ENCODE measurements around the gene TEX11.
"Not testable (repeated sequence)": the region's sequence is repeated elsewhere in the genome, so short reads cannot be mapped to it uniquely, and the experiment has no call there.

DNA sequence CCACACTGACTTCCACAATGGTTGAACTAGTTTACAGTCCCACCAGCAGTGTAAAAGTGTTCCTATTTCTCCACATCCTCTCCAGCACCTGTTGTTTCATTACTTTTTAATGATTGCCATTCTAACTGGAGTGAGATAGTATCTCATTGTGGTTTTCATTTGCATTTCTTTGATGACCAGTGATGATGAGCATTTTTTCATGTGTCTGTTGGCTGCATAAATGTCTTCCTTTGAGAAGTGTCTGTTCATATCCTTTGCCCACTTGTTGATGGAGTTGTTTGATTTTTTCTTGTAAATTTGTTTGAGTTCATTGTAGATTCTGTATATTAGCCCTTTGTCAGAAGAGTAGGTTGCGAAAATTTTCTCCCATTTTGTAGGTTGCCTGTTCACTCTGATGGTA, 392.8 kb downstream of the TEX11 start:
- TF ChIP-seq, protein P1, sequence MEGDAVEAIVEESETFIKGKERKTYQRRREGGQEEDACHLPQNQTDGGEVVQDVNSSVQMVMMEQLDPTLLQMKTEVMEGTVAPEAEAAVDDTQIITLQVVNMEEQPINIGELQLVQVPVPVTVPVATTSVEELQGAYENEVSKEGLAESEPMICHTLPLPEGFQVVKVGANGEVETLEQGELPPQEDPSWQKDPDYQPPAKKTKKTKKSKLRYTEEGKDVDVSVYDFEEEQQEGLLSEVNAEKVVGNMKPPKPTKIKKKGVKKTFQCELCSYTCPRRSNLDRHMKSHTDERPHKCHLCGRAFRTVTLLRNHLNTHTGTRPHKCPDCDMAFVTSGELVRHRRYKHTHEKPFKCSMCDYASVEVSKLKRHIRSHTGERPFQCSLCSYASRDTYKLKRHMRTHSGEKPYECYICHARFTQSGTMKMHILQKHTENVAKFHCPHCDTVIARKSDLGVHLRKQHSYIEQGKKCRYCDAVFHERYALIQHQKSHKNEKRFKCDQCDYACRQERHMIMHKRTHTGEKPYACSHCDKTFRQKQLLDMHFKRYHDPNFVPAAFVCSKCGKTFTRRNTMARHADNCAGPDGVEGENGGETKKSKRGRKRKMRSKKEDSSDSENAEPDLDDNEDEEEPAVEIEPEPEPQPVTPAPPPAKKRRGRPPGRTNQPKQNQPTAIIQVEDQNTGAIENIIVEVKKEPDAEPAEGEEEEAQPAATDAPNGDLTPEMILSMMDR (conservative IDR thresholded peaks at IDR 0.05; ENCODE audit: low read length) = not testable (repeated sequence)
- TF ChIP-seq EZH2phosphoT487 (IDR thresholded peaks at IDR 0.05; ENCODE audit: borderline replicate concordance, low read depth, low read length) = not testable (repeated sequence)
